Activated CD4-positive, alpha-beta T cell treated with anti-CD3 and anti-CD28 coated beads for 36 hours (primary cell): ENCODE data around the gene TFAP2A. TPM values are rescaled to one million over a fixed set of nuclear protein-coding genes. Genes with fewer than 3 reads are reported as not detected.

Experiments used
- ATAC-seq: fragments of 200-7000 bp; cut with Tn5 transposase; one replicate; pipeline ENCODE4 v1.10.0; 2021; ENCODE audit warnings: mild to moderate bottlenecking, moderate library complexity
- CTCF ChIA-PET: fragments of 350-600 bp; sonication (Branson Sonifier 250); formaldehyde crosslinking; loops from one replicate; lab custom pipeline; 2021; ENCODE audit warnings: antibody characterized with exemption; lab: Charles Lee
- POLR2A ChIA-PET: fragments of 350-600 bp; sonication (Branson Sonifier 250); formaldehyde crosslinking; loops from one replicate; lab custom pipeline; 2021; ENCODE audit warnings: antibody characterized with exemption, inconsistent platforms; lab: Charles Lee
- DNase-seq: peaks from one replicate; pipeline ENCODE4 v3.0.0-alpha.2; 2020
- H3K27ac Mint-ChIP-seq: one replicate; pipeline ENCODE4 v1.8.0; 2021; ENCODE audit warnings: mixed read lengths
- H3K27me3 Mint-ChIP-seq: one replicate; pipeline ENCODE4 v1.8.0; 2021; ENCODE audit warnings: mixed read lengths
- H3K36me3 Mint-ChIP-seq: one replicate; pipeline ENCODE4 v1.8.0; 2021; ENCODE audit warnings: low read depth, mixed read lengths
- H3K4me1 Mint-ChIP-seq: one replicate; pipeline ENCODE4 v1.8.0; 2021; ENCODE audit warnings: mixed read lengths
- H3K4me3 Mint-ChIP-seq: one replicate; pipeline ENCODE4 v1.8.0; 2021; ENCODE audit warnings: mild to moderate bottlenecking, moderate library complexity, mixed read lengths
- H3K9me3 Mint-ChIP-seq: one replicate; pipeline ENCODE4 v1.8.0; 2021; ENCODE audit warnings: low read depth, mixed read lengths
- intact Hi-C, 2 experiments: fragments of 100-400 bp; cut with DNase I in 1 of 2; cut with micrococcal nuclease in 1 of 2; formaldehyde crosslinking; loops; one replicate each; pipeline versions ENCODE4 v1.14.2 to v1.15.1; 2022 to 2024; cut with DNase I, micrococcal nuclease
- total RNA-seq, 2 experiments: library from RNA; stranded (reverse); gene quantifications; one replicate each; pipeline ENCODE4 v1.2.3, GENCODE V29; 2021

Gene TFAP2A
- total RNA-seq, 2 experiments from 2014 or later: 0.23 to 0.26 TPM

- Mint-ChIP-seq H3K9me3 (peaks cover 4% of the 10 kb centered on the region), H3K27me3 (peaks cover 80% of the 10 kb centered on the region), H3K36me3 (peaks cover 13% of the 10 kb centered on the region), H3K4me3 (no peak overlapping the region), H3K4me1 (peaks cover 19% of the 10 kb centered on the region), H3K27ac (no peak overlapping the region)
- CTCF ChIA-PET: no interaction called here
- ATAC-seq (no peak), DNase-seq (no peak)
- POLR2A ChIA-PET: interaction anchor here (0.6 kb wide), 1 partner anchor 323 kb away, joined by 3 read pairs; no protein-coding TSS in a partner anchor
- intact Hi-C loops: no loop called here
Measured at GRCh38 chr6:10386756-10387654, 27.9 kb downstream of the TFAP2A start.

DNA sequence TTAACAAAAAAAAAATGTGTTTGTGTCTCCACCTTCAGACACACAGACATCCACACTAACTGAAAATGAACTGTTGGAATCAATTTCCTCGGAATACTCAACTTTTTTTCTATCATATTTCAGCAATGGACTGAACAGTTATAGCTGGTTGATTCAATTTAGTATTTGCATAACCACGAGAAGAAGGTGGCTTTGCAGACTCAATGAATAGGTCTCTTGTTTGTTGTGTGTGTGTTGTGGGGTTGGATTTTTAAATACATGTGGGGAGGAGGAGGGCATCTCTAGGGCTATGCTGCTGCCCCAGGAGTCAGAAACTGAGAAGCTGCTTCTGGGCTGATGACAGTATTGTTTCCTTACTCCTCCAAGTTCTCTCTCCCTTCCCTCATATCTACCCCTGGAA lies 28.7 kb downstream of the TFAP2A start:
- Mint-ChIP-seq H3K4me3 (no peak overlapping the region), H3K9me3 (peaks cover 4% of the 10 kb centered on the region), H3K36me3 (peaks cover 13% of the 10 kb centered on the region), H3K27me3 (peaks cover 79% of the 10 kb centered on the region), H3K27ac (no peak overlapping the region), H3K4me1 (peaks cover 20% of the 10 kb centered on the region)
- ChIA-PET POLR2A (no interaction called here), CTCF (interaction anchor here (1.0 kb wide), 1 partner anchor 42 kb away, joined by 3 read pairs; no protein-coding TSS in a partner anchor)
- DNase-seq (no peak), ATAC-seq (no peak)
- intact Hi-C loops: no loop called here

- Mint-ChIP-seq H3K9me3 (peaks cover 4% of the 10 kb centered on the region), H3K27me3 (peaks cover 81% of the 10 kb centered on the region), H3K27ac (no peak overlapping the region), H3K36me3 (peaks cover 13% of the 10 kb centered on the region), H3K4me1 (peaks cover 20% of the 10 kb centered on the region), H3K4me3 (no peak overlapping the region)
- POLR2A ChIA-PET: no interaction called here
- DNase-seq: no peak
- CTCF ChIA-PET: interaction anchor here (1.0 kb wide), 1 partner anchor 42 kb away, joined by 3 read pairs; no protein-coding TSS in a partner anchor
- intact Hi-C loops: no loop called here
- ATAC-seq: no peak
Measured at GRCh38 chr6:10385524-10386132, 29.2 kb downstream of the TFAP2A start.

DNA sequence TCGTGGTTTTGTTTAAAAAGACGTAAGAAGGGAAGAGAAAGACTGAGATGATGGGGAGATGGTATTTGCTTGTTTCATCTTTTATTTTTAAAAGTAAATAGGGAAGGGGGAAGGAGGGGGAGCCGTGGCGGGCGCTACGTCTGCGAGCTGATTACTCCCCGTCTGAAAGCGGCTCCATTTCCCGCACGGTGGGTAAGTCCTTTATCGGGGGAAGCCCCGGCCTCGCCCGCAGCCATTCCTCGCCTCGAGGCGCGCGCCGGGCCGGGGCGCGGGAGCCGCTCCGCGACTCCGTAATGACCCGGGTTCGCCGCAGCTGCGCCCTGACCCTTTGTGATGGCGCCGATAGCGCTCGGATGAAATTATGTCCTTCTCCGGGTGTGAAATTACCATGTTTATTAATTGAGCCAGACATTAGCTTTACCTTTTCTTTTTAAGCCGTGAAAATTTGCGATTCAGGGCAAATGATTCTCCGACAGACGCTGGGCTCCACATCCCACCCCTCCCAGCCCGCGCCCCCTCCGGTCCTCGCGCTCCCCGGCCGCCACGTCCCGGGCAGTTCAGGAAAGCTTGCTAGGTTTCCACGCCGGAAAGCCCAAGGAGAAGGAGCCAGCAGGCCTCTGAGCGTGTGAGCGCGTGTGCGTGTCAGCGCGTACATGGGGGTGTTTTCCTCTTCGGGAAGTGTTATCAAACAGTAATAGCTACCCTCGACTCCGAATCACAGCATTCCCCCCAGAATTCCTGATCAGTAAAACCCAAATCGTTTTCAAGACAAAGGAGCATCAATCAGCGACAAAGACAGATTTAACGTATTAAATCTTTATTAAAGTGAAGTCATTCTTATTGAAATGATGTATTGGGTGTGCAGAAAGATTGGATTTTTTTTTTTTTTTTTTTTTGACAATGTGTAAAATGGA lies 30.0 kb downstream of the TFAP2A start:
- H3K36me3 Mint-ChIP-seq: peaks cover 11% of the 10 kb centered on the region
- DNase-seq: no peak
- intact Hi-C loops: loop anchor here in 1 of 2 experiments (5.0 kb wide), 1 partner anchor 32 kb away; the partner anchor contains the start of gene TFAP2A
- ATAC-seq: no peak
- ChIA-PET CTCF (interaction anchor here (1.0 to 1.3 kb wide), 2 partner anchors 16 to 43 kb away, joined by 3 to 4 read pairs; no protein-coding TSS in a partner anchor), POLR2A (interaction anchor here (0.6 kb wide), 1 partner anchor 154 kb away, joined by 3 read pairs; no protein-coding TSS in a partner anchor)
- H3K4me3 Mint-ChIP-seq: peak overlapping the region; percentile 1
- peaks cover 17% of the 10 kb centered on the region for H3K4me1 Mint-ChIP-seq
- peaks cover 2% of the 10 kb centered on the region for H3K9me3 Mint-ChIP-seq
- H3K27ac Mint-ChIP-seq: no peak overlapping the region
- H3K27me3 Mint-ChIP-seq: peaks cover 79% of the 10 kb centered on the region

GRCh38 chr6:10384091-10384609 lies 30.7 kb downstream of the TFAP2A start:
- H3K27ac Mint-ChIP-seq: no peak overlapping the region
- ChIA-PET CTCF (interaction anchor here (1.3 kb wide), 1 partner anchor 17 kb away, joined by 4 read pairs; no protein-coding TSS in a partner anchor), POLR2A (interaction anchor here (0.6 kb wide), 1 partner anchor 153 kb away, joined by 3 read pairs; no protein-coding TSS in a partner anchor)
- H3K36me3 Mint-ChIP-seq: peaks cover 6% of the 10 kb centered on the region
- no peak for ATAC-seq
- no peak for DNase-seq
- H3K27me3 Mint-ChIP-seq: peaks cover 75% of the 10 kb centered on the region
- no peaks in the 10 kb centered on the region for H3K9me3 Mint-ChIP-seq
- intact Hi-C loops: loop anchor here in 1 of 2 experiments (5.0 kb wide), 1 partner anchor 33 kb away; the partner anchor contains the start of gene TFAP2A
- H3K4me3 Mint-ChIP-seq: peak overlapping the region; percentile 1
- peaks cover 14% of the 10 kb centered on the region for H3K4me1 Mint-ChIP-seq

GRCh38 chr6:10383331-10384090 lies 31.4 kb downstream of the TFAP2A start:
- intact Hi-C loops: loop anchor here (2.0 to 5.0 kb wide), 2 partner anchors 33 to 34 kb away; partner anchors contain the start of gene TFAP2A (in 1 of the 2)
- Mint-ChIP-seq H3K9me3 (no peaks in the 10 kb centered on the region), H3K36me3 (peaks cover 6% of the 10 kb centered on the region), H3K27me3 (peaks cover 71% of the 10 kb centered on the region), H3K4me3 (no peak overlapping the region), H3K27ac (no peak overlapping the region), H3K4me1 (peaks cover 14% of the 10 kb centered on the region)
- CTCF ChIA-PET: interaction anchor here (0.7 to 1.3 kb wide), 2 partner anchors 18 to 419 kb away, joined by 3 to 4 read pairs; no protein-coding TSS in a partner anchor
- DNase-seq: peak; percentile 11
- ATAC-seq: no peak
- POLR2A ChIA-PET: no interaction called here

- DNase-seq (no peak), ATAC-seq (no peak)
- H3K9me3 Mint-ChIP-seq: no peaks in the 10 kb centered on the region
- no peak overlapping the region for H3K27ac Mint-ChIP-seq
- peaks cover 6% of the 10 kb centered on the region for H3K36me3 Mint-ChIP-seq
- POLR2A ChIA-PET: no interaction called here
- peaks cover 74% of the 10 kb centered on the region for H3K27me3 Mint-ChIP-seq
- H3K4me3 Mint-ChIP-seq: no peak overlapping the region
- CTCF ChIA-PET: interaction anchor here (0.7 kb wide), 1 partner anchor 420 kb away, joined by 3 read pairs; no protein-coding TSS in a partner anchor
- intact Hi-C loops: loop anchor here (2.0 to 5.0 kb wide), 2 partner anchors 34 kb away; partner anchors contain the start of gene TFAP2A (in 1 of the 2)
- peaks cover 14% of the 10 kb centered on the region for H3K4me1 Mint-ChIP-seq
Measured at GRCh38 chr6:10382728-10383330, 32.0 kb downstream of the TFAP2A start.

- Mint-ChIP-seq H3K27ac (no peak overlapping the region), H3K9me3 (no peaks in the 10 kb centered on the region), H3K4me3 (no peak overlapping the region), H3K36me3 (peaks cover 6% of the 10 kb centered on the region), H3K4me1 (peaks cover 14% of the 10 kb centered on the region), H3K27me3 (peaks cover 75% of the 10 kb centered on the region)
- ATAC-seq (no peak), DNase-seq (peak; percentile 13)
- ChIA-PET POLR2A (no interaction called here), CTCF (no interaction called here)
- intact Hi-C loops: loop anchor here (2.0 to 5.0 kb wide), 2 partner anchors 34 to 35 kb away; partner anchors contain the start of gene TFAP2A (in 1 of the 2)
Measured at GRCh38 chr6:10382322-10382721, 32.6 kb downstream of the TFAP2A start.

- ChIA-PET CTCF (no interaction called here), POLR2A (no interaction called here)
- DNase-seq: no peak
- H3K27me3 Mint-ChIP-seq: peaks cover 72% of the 10 kb centered on the region
- no peaks in the 10 kb centered on the region for H3K9me3 Mint-ChIP-seq
- H3K27ac Mint-ChIP-seq: no peak overlapping the region
- peaks cover 6% of the 10 kb centered on the region for H3K36me3 Mint-ChIP-seq
- no peak for ATAC-seq
- intact Hi-C loops: loop anchor here (2.0 to 5.0 kb wide), 3 partner anchors 35 to 47 kb away; partner anchors contain the start of gene TFAP2A (in 1 of the 2)
- peaks cover 14% of the 10 kb centered on the region for H3K4me1 Mint-ChIP-seq
- H3K4me3 Mint-ChIP-seq: no peak overlapping the region
Measured at GRCh38 chr6:10381830-10382208, 33.1 kb downstream of the TFAP2A start.
